Psoas muscle (tissue), 8 donors: ENCODE data around the gene MTMR3. TPM values are rescaled to one million over a fixed set of nuclear protein-coding genes. Genes with fewer than 3 reads are reported as not detected.

Source experiments
- ATAC-seq, 4 donors: fragments of 200-7000 bp; cut with Tn5 transposase; one replicate each; pipeline ENCODE4 v1.9.1; 2020; ENCODE audit warnings: moderate library complexity in 3 of 4, mild to moderate bottlenecking in 2 of 4
- DNase-seq, 2 donors: peaks; one replicate each; pipeline ENCODE4 v3.0.0-alpha.2; 2020
- H3K27ac ChIP-seq: fragments of 200-600 bp; one replicate; pipeline ENCODE4 v1.8.0; 2022
- H3K27me3 ChIP-seq, 3 donors: fragments of 200-600 bp in 1 of 3; one replicate each; pipeline versions ENCODE4 v1.6.1 to v1.8.0; 2013 to 2022; ENCODE audit warnings: low read length in 2 of 3, mild to moderate bottlenecking in 2 of 3, moderate library complexity in 1 of 3; ENCODE audit not compliant: insufficient read depth in 3 of 3
- H3K36me3 ChIP-seq, 2 donors: fragments of 200-600 bp in 1 of 2; one replicate each; pipeline versions ENCODE4 v1.6.1 to v1.8.0; 2013 to 2022; ENCODE audit warnings: low read depth in 1 of 2, mild to moderate bottlenecking in 1 of 2, moderate library complexity in 1 of 2; ENCODE audit not compliant: insufficient read depth in 1 of 2
- H3K4me1 ChIP-seq: fragments of 200-600 bp; one replicate; pipeline ENCODE4 v1.8.0; 2022
- H3K4me3 ChIP-seq: fragments of 200-600 bp; one replicate; pipeline ENCODE4 v1.8.0; 2022; ENCODE audit warnings: mild to moderate bottlenecking
- H3K9me3 ChIP-seq: fragments of 200-600 bp; one replicate; pipeline ENCODE4 v1.8.0; 2022
- CTCF ChIP-seq: fragments of 200-600 bp; IDR thresholded peaks from one replicate; pipeline ENCODE4 v1.8.0; 2022; ENCODE audit warnings: antibody characterized with exemption
- WGBS, 3 donors: extraction: QIAGEN DNeasy Blood & Tissue Kit; methylation state at CpG; one replicate each; pipeline versions ENCODE4 v1.1.6 to v1.1.7; 2013; 5-methylcytosine and 5-hydroxymethylcytosine counted together
- intact Hi-C, 2 donors: fragments of 100-400 bp; cut with DNase I; formaldehyde crosslinking; loops; one replicate each; pipeline versions ENCODE4 v1.11.0 to v1.14.2; 2022
- polyA plus RNA-seq, 3 donors: library from polyadenylated mRNA; stranded (reverse); fragments of 200-250 nt; gene quantifications; one replicate each; pipeline ENCODE4 v1.2.3, GENCODE V29; 2013
- total RNA-seq, 4 donors: library from RNA; stranded (reverse); fragmentation: NEBNext Ultra II Directional in 2 of 4; extraction: Animal tissue kit (Norgen Biotek cat#: 25700) in 2 of 4; gene quantifications; one replicate each; pipeline versions ENCODE4 v1.2.1 to v1.2.4, GENCODE V29; 2021 to 2023
- donor health status: healthy with polysubstance abuse.
- donor health status: DM: no; HTN: no; CAD: no; lungs with moderate emphysema.
- donor health status: Bipolar disorder and iron deficiency.
- donor health status: healthy.
- donor health status: DM: yes; HTN: yes; CAD: no.
- donor health status: DM: no; HTN: no; CAD: no.
- donor health status: DM: no; HTN: no; CAD: no.
- donor health status: DM: yes; HTN: yes; CAD: no.

MTMR3 gene
- total and polyA plus RNA-seq, 7 donors: 7.8 to 37.9 (median 31.8) TPM

- peaks cover 8 to 97% of the 10 kb centered on the region in 2 donors for H3K36me3 ChIP-seq
Measured at GRCh38 chr22:30015846-30016245, 132.9 kb downstream of the MTMR3 start.

GRCh38 chr22:30016596-30016995, 133.6 kb downstream of the MTMR3 start:
- ATAC-seq (no peak), DNase-seq (no peak)
- no peak overlapping the region for H3K4me3 ChIP-seq
- 93 to 99% (median 93%) methylated on average over 4 of the region's 4 CpGs for WGBS, 3 donors
- no peak overlapping the region for H3K27ac ChIP-seq
- H3K27me3 ChIP-seq: no peaks in the 10 kb centered on the region
- no peaks in the 10 kb centered on the region for H3K4me1 ChIP-seq
- intact Hi-C loops: loop anchor here in 1 of 2 donors (10.0 kb wide), 1 partner anchor 382 kb away; no protein-coding TSS in a partner anchor
- TF ChIP-seq CTCF: no peak
- no peaks in the 10 kb centered on the region for H3K9me3 ChIP-seq
- peaks cover 8 to 99% of the 10 kb centered on the region in 2 donors for H3K36me3 ChIP-seq

More at GRCh38 chr22:30015846-30016245, 132.9 kb downstream of the MTMR3 start:
- intact Hi-C loops: loop anchor here in 1 of 2 donors (10.0 kb wide), 1 partner anchor 381 kb away; no protein-coding TSS in a partner anchor
- no peak for DNase-seq
- peak in 1 of 4 donors; percentile 40 for ATAC-seq
- H3K4me3 ChIP-seq: no peak overlapping the region
- H3K27ac ChIP-seq: no peak overlapping the region
- no peak for TF ChIP-seq CTCF
- no peaks in the 10 kb centered on the region for H3K9me3 ChIP-seq
- WGBS, 3 donors: 97 to 100% (median 100%) methylated on average over 1 of the region's 1 CpG
- no peaks in the 10 kb centered on the region for H3K27me3 ChIP-seq
- H3K4me1 ChIP-seq: no peaks in the 10 kb centered on the region

- Histone ChIP-seq H3K9me3 (no peaks in the 10 kb centered on the region), H3K4me3 (no peak overlapping the region), H3K4me1 (no peaks in the 10 kb centered on the region), H3K27me3 (no peaks in the 10 kb centered on the region), H3K27ac (no peak overlapping the region), H3K36me3 (peaks cover 12 to 99% of the 10 kb centered on the region in 2 donors)
- 90 to 95% (median 91%) methylated on average over 4 of the region's 4 CpGs for WGBS, 3 donors
- intact Hi-C loops: loop anchor here in 1 of 2 donors (10.0 kb wide), 1 partner anchor 383 kb away; no protein-coding TSS in a partner anchor
- ATAC-seq (no peak), DNase-seq (no peak)
- no peak for TF ChIP-seq CTCF
Measured at GRCh38 chr22:30017375-30018223, 134.6 kb downstream of the MTMR3 start.

GRCh38 chr22:30020511-30020910, 137.5 kb downstream of the MTMR3 start:
- WGBS, 3 donors: 85 to 92% (median 91%) methylated on average over 9 of the region's 9 CpGs
- H3K4me3 ChIP-seq: no peak overlapping the region

More at GRCh38 chr22:30020511-30020910, 137.5 kb downstream of the MTMR3 start:
- intact Hi-C loops: no loop called here
- H3K36me3 ChIP-seq: peaks cover 12 to 100% of the 10 kb centered on the region in 2 donors
- TF ChIP-seq CTCF: no peak
- no peaks in the 10 kb centered on the region for H3K4me1 ChIP-seq
- no peaks in the 10 kb centered on the region for H3K27me3 ChIP-seq
- no peak for ATAC-seq
- H3K27ac ChIP-seq: no peak overlapping the region
- no peaks in the 10 kb centered on the region for H3K9me3 ChIP-seq
- no peak for DNase-seq
